ENCODE data around the gene RPTOR.

The RPTOR gene

DNA sequence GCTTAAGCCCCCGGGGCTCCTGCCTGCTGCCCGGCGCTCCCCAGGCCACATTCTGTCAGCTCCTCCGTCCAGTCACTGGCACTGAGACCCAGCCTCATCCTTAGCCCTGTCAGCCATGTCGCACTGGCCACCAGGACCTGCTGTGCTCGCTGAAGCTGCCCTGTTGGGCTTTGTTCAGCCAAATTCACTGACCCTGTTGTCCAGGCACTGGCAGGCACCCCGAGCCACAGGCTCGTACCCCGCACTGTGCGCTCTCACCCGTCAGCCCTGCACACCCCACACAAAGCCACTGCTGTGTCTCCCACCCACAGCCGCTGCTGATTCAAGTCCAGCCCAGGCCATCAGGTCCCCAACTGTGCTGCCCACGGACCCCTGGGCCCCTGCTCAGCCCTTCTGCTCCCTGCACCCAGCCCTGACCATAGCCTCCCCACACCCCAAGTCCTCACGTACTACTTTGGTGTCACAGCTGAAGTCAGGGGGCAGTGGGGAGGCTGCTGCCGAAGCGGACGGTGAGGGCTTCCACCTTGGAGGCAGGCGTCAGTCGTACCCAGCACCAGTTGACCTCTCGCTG is 315.5 kb downstream of the RPTOR start:
- TF ChIP-seq CTCF (IDR thresholded peaks at IDR 0.05; ENCODE audit: extremely low read depth, insufficient read depth, missing control alignments) = no peak
- in situ Hi-C loops (cut with MboI; ENCODE audit: low pct_unique_long_range_greater_than_20kb, low sequenced_read_pairs, unreplicated experiment) = no loop called here
- no peak for DNase-seq (ENCODE audit: low spot score)

DNA sequence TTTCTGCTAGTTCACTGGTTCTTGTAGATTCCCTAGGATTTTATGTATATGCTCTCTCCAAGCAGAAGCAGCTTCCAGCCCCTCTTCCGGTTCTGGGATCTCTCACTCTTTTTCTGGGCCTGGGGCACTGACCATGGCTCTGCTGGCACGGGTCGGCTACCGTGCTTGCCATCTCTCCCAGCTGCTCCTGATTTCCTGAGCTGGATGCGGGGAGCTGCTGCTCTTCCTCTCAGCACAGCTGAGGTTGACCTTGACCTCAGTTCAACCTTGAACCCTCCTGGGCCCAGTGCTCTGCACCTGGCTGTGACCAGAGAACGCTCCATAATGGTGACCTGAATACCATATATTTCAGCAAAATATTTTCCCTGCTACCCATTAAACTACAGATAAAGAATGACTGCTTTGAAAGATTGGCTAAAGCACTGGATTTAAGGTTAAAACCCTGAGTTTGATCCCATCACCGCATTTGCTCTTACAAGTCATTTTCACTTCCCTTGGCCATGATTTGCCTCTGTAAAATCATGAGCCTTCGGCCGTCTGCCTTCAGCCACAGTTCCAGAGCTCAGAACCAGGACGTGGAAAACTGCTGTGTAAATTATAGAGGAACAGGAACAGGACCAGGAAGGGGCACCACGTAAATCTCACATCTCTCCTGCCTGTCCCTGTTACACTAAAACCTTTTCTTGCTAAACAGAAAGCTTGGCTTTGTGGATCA is 316.2 kb downstream of the RPTOR start:
- in situ Hi-C loops (cut with MboI; ENCODE audit: low pct_unique_long_range_greater_than_20kb, low sequenced_read_pairs, unreplicated experiment) = no loop called here
- no peak for DNase-seq (ENCODE audit: low spot score)
- no peak for TF ChIP-seq CTCF (IDR thresholded peaks at IDR 0.05; ENCODE audit: extremely low read depth, insufficient read depth, missing control alignments)

DNA sequence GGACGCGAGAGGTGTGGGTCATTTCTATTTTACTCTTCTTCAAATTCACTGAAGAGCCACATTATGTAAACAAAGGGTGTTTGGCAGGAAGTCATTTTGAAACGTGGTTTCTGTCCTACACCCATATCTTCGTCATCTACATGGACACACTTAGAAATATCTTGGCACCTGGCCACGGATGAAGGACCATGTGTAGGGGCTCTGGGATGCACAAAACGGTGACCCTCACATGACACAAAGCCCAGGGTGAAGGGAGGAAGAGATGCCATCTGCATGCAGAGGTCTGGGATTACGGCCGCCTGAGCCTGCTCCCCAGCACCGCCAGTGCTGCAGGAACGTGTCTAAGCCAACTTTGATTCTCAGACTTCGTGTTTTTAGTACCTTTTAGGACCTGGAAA is 316.8 kb downstream of the RPTOR start:
- in situ Hi-C loops (cut with MboI; ENCODE audit: low pct_unique_long_range_greater_than_20kb, low sequenced_read_pairs, unreplicated experiment) = no loop called here
- DNase-seq (ENCODE audit: low spot score) = no peak
- no peak for TF ChIP-seq CTCF (IDR thresholded peaks at IDR 0.05; ENCODE audit: extremely low read depth, insufficient read depth, missing control alignments)

- DNase-seq (ENCODE audit: low spot score) = no peak
- in situ Hi-C loops (cut with MboI; ENCODE audit: low pct_unique_long_range_greater_than_20kb, low sequenced_read_pairs, unreplicated experiment) = no loop called here
- TF ChIP-seq CTCF (IDR thresholded peaks at IDR 0.05; ENCODE audit: extremely low read depth, insufficient read depth, missing control alignments) = no peak
These were observed 317.3 kb downstream of the RPTOR start for GRCh38 chr17:80861892-80862291.

- no peak for TF ChIP-seq CTCF (IDR thresholded peaks at IDR 0.05; ENCODE audit: extremely low read depth, insufficient read depth, missing control alignments)
- no peak for DNase-seq (ENCODE audit: low spot score)
- in situ Hi-C loops (cut with MboI; ENCODE audit: low pct_unique_long_range_greater_than_20kb, low sequenced_read_pairs, unreplicated experiment) = no loop called here
These were observed 317.9 kb downstream of the RPTOR start for GRCh38 chr17:80862481-80862961.

DNA sequence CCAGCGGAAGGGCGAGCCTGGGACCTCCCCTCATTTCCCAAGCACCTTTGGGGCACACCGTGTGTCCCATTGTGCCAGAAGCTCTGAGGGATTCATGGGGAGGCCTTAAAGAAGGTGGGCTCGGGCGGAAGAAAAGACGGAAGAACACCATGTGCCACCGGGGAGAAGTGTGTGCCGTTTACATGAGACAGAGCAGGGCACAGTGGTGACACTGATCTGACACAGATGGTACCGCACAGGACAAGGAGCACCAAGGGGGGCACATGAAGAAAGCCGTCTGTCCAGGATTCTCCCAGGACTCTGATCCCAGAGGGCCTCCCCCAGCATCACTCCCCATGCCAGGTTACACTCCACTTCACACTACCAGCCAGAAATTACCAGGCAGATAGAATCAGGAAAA is 318.3 kb downstream of the RPTOR start:
- in situ Hi-C loops (cut with MboI; ENCODE audit: low pct_unique_long_range_greater_than_20kb, low sequenced_read_pairs, unreplicated experiment) = no loop called here
- no peak for DNase-seq (ENCODE audit: low spot score)
- TF ChIP-seq CTCF (IDR thresholded peaks at IDR 0.05; ENCODE audit: extremely low read depth, insufficient read depth, missing control alignments) = no peak

All from GM13977 (cell line).